GM04504 (cell line): ENCODE results near the gene TBC1D22A.
A peak's percentile ranks its signal among the peaks of the same experiment; 100 is the strongest.
"Not testable (repeated sequence)": the region's sequence is repeated elsewhere in the genome, so short reads cannot be mapped to it uniquely, and the experiment has no call there.

ENCODE experiments used
- DNase-seq: peaks from one replicate; pipeline ENCODE4 v3.0.0-alpha.2; 2012; ENCODE audit warnings: low read depth

TBC1D22A gene

DNA sequence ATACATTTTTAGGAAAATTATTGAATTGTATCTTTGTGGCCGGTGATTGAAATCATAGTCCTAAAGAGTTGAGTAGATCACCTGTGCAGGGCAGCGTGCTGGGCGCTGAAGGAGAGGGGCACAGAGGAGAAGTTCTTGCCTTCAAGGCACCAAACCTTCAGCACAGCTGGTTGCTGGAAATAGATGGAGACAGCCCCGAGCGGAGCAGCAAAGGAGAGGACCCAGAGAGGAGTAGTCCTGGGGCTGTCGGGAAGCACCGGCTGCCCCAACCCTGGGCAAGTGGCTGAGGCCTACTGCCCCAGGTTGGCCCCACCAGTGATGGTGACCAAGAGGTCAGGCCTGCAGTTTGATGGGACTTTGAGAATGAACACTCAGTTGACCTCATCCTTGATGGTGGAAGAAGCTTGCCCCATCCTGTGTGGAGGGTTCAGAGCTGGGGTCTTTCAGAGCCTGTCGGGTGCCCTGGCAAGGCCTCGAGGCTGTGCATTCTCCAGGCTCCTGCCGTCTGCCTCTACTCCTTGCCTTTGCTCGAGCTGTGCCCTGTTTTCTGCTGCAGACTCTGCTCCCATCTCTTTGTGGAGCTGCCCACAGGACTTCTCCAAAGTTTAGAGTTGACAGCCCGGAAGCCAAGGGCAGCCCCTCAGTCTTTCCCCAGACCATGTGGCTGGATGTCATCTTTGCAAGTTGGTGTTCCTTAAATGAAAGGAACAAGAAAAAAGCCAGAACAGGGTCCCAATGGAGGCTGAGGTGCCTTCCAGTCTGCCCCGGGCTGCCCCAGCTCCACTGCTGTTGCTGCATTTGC is 285.1 kb downstream of the TBC1D22A start:
- DNase-seq, result no peak

DNA sequence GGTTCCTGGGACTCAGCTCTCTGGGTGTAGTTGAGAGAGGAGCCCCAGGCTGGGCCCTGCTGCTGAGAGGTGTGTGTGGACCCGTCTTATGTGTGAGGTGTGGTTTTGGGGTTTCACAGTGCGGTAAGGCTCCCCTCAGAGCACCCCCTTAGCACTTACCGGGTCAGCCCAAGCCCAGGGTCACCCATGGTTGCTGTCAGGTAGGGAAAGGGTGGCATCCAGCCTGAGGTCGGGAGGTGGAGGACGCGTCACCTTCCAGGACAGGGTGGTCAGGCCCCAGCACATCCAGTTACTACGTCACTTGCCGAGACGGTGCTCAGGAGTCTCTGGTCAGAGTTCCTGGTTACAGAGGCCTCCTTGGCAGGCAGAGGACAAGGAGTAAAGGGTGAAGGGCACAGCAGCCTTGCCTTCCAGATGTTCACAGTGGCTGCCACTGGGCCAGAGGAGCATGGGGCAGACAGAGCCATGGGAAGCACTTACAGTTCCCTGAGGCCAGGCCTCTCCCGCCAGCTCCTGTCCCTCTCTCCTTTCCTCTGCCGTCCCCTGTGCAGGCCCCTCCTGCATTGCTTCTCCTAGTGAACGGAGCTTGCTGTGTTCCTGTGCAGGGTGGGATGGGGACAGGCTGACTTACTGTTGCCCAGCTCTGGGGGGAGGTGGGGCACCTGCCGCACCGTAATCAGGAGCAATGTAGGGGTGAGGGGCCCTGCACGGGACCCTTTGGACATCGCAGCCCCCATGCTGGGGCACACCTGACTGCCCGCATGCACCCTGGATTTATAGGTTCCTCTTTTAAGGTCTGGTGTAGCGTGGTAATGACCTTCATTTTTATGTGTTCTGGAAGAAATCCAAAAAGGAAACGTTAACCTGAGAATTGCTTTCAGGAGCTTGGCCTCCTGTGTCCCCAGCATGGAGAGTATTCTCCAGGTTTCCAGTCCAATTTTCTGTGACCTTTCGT is 285.9 kb downstream of the TBC1D22A start:
- DNase-seq, result no peak

DNA sequence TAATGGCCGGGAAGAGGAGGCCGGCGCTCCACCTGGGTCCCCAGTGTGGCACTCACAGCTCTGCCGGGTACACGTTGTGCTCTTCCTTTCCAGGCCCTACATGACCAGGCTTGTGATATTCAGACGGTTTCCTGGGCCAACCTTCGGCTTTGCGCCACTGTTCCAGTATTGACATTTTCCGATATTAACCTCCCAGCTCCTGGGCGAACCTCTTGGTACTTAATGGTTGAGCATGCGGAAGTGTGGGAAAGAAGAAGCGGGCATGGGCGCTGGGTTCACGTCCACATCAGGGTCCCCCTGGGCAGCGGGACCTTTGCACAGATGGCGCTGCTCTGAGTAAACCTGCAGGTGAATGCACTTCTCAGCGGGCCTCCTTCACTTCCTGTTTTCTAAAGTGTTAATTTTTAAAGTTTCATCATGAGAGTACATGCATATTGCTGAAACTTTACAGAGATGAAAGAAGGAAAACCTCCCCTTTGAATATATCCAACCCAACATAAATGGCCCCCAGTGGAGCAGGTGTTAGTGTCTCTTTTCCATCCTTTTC is 286.7 kb downstream of the TBC1D22A start:
- no peak for DNase-seq

DNA sequence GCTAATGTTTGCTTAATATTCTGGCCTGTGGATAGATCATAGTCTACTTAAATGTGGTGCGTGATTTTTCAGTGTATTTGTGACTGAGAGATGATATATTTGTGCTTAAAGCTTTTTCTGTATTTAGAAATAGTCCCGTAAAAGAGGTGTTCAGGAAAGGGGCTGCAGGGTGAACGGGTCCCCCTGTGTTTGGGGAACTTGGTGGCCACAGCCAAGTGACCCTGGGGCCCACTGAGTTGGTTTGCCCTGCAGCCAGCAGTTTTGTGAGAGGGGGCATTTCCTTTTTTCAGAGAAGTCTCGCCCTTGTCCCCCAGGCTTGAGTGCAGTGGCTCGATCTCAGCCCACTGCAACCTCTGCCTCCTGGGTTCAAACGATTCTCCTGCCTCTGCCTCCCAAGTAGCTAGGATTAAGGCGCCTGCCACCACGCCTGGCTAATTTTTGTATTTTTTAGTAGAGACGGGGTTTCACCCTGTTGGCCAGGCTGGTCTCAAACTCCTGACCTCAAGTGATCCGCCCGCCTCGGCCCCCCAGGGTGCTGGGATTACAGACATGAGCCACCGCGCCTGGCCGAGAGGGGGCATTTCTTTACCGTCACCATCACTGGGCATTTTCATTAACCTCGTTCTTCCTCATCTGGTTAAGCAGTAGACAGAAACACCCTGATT is 287.4 kb downstream of the TBC1D22A start:
- not testable (repeated sequence) for DNase-seq

DNA sequence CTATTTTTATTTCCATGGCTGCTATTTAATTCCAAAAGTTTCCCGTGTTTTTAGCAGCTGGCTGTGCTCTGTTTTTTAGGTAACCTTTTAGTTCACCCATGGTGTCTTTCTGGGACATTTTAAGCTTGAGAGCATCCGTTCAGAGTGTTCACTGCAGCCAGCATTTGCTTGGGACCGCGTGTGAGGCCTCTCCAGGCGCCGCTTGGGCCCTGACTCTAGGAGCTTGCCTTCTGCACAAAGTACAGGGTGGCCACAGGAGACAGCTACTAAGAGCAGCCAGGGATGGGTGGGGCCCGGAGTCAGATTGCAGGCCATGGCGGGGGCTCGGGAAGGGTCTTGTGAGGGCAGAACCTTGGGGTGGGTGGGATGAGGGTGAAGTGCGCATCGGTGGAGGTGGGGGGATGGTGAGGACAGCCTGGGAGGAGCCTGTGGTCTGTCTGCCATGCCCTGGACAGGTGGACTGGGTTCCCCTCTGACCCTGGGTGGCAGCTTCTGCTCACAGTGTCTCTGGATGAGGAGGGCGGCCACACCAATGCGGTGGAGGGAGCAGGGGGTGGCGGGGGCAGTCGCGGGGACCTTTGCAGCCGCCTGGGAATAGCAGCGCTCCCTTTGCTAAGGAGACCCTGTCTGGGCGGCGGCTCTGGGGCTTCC is 288.1 kb downstream of the TBC1D22A start:
- DNase-seq, result no peak

GRCh38 chr22:47051441-47052071 is 289.1 kb downstream of the TBC1D22A start:
- DNase-seq, result no peak

- DNase-seq, result no peak
Observed at GRCh38 chr22:47052236-47053012, 290.0 kb downstream of the TBC1D22A start.

DNA sequence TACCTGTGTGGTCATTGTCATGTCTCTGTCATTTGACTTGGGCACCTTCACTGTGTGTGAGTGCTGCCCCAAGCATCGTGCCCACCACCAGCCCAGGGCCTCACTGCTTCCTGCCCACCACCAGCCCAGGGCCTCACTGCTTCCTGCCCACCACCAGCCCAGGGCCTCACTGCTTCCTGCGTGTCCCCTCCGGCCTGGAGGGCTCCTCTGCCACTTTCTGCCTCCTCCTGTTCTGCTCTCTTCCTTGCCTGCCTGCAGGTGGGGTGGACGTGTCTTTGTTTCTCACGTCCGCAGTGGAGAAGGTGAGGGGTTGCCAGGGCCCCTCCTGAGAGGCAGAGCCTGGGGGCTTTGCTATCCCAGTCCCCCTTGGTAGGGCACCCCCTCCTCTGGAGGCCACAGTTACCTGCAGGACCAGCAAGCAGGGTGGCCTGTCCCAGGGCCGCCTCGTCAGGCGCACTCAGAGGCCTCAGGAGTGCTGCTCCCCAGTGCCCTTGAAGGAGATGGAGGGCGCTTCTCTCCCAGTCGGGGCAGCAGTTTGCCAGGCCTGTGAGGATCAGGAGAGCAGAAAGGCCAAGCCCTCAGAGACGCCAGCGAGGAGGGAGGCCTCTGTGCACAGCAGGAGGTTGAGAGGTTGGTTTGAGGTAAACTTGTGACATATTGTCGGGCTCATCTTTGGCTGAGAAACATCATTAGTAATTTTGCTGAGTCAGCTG is 290.7 kb downstream of the TBC1D22A start:
- no peak for DNase-seq

DNA sequence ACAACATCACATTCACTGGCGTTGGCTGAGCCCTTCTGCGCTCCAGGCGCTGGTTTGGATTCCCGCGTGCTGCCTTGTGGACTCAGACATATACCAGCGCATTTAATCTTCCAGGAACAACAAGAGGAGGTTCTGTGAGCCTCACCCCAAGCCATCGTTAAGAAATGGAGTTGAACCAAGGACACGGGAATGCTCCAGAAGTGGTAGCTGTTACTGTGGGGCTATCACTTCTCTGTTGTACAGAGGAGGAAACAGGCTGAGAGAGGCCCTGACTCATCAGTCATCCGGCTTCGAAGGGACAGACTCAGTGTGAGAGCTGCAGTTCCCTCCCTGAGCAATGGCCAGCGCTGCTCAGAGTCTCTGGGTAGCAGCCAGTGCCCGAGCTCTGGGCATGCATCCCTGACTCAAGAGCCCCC is 291.3 kb downstream of the TBC1D22A start:
- peak; percentile 25 for DNase-seq

DNA sequence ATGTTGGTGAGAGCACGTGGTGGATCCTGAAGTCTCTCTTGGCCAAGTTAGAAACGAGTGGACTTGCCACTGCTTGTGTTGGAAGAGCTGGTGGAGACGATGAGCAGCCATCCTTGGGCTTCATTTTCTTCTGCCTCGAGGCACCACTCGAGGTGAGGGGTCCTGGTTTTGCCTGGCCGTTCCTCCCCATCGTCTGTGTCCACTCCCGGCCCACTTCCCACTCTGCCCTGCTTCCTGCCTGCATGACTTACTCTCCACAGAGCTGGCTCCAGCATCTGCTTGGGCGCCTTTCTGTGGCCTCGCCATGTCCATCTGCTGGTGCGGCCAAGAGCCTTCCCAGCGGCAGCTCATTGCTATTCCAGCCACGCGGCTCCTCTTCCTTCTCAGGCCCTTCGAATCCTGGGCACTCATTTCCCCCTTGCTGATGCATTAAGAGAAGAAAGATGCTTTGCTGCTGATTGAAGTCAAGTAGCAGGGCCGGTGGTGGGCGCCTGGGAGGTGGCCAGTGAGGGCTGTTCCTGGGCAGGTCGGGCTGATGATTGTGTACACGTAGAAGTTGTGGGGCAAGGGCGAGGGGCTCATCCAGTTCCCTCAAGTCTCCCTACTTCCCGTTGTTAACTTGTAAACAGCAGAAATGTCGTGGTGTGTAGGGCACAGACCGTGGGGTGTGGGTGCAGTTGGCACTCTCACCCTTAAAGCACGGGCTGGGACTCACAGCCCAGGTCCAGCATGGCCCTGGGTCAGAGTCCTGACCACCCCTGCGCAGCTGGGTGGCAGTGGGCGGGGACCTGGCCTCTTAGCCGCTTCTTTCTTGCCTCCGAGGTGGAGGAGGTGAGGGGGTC is 292.0 kb downstream of the TBC1D22A start:
- DNase-seq, result no peak

- DNase-seq, result no peak
Observed at GRCh38 chr22:47055073-47055355, 292.6 kb downstream of the TBC1D22A start.

DNA sequence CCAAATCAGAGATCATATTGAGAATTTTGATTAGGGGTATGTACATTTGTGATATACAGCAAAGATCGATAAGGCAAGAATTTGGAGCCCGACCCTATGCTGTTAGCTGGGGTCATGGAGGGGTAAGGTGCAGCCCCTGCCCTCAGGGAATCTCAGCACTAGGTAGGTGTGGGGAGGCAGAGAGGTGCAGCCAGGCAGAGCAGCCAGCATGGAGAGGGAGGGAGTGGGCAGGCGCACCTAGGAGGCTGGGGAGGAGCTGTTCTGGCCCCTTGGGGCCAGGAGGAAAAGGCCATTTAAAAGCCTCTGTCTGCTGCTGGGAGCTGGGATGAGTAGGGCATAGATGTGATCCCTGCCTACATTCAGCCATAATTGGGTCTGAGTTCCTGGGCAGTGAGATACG is 293.0 kb downstream of the TBC1D22A start:
- DNase-seq, result no peak

DNA sequence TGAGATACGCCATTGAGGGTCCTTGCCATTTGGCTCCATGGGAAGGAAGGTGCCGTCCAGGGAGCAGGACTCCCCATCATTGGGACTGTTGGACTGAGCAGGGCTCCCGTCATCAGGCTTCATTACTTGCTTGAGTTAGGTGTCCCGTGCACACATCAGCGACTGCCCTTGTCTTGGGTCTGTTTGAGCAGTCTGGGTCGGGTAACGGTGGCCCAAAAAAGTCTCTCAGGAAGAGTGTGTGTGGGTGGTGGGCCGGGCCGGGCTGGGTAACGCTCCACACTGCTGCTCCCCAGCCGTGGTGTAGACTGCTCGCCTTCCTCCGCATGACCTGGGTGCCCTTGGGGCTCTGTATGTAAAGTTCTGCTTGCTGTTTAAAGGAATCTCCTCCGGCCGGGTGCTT is 293.5 kb downstream of the TBC1D22A start:
- no peak for DNase-seq

DNA sequence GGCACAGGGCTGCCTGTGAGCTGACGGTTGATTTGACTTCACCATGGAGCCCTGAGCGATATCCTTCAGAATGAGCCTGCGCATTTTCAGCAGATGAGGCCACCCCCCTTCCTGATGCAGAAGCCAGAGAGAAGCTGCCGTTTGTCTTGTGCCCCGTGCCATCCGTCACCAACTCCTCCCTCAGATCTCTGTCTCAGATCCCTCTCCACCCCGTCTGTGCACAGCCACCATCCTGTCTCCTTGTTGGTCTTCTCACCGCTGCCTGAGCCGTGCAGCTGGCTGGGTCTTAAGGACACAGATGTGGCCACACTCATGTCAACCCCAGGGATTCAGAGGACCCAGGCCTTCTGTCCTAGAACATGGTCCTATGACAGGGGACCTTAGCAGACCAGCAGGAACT is 293.9 kb downstream of the TBC1D22A start:
- no peak for DNase-seq

GRCh38 chr22:47056776-47057470 is 294.5 kb downstream of the TBC1D22A start:
- no peak for DNase-seq

- DNase-seq, result no peak
Observed at GRCh38 chr22:47057916-47058585, 295.6 kb downstream of the TBC1D22A start.

GRCh38 chr22:47059076-47059475 is 296.6 kb downstream of the TBC1D22A start:
- no peak for DNase-seq

DNA sequence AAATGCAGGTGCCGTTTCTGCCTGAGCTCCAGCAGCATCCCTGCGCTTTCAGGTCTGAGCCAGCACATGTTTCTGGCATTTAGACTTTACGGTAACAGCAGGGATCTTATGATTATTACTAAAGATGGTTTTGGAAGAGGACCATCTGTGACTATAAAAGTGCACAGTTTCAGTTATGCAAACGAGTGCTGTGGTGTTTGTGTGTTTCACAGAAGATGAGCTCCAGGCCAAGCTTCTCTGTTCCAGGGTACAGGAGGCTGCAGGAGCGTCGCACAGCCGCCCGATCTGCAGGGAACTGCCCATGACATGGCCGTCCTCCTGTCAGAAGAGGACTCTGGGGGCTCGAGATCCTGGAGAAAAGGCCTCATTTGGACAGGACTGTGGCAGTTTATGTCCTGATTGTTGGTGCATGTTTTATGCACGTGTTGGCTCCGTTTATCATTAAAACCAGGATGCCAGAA is 297.3 kb downstream of the TBC1D22A start:
- no peak for DNase-seq
